Peyer's patch (tissue), 4 donors: Measurements from ENCODE around the gene CFD.

Experiments
- POLR2A ChIP-seq, 2 donors: fragments of 450-650 bp; IDR thresholded peaks; one replicate each; pipeline ENCODE4 v1.5.1; 2017; ENCODE audit warnings: antibody characterized with exemption in 2 of 2, mild to moderate bottlenecking in 2 of 2, moderate library complexity in 2 of 2
- TF ChIP-seq, protein P1 (sequence below), 6 experiments: fragments of 450-650 bp in 4 of 6; fragments of 200-600 bp in 2 of 6; sonication (generic) in 1 of 6; IDR thresholded peaks; one replicate each; pipeline ENCODE4 v1.5.1; 2017 to 2019; ENCODE audit warnings: antibody characterized with exemption in 6 of 6, mild to moderate bottlenecking in 3 of 6, moderate library complexity in 1 of 6

DNA sequence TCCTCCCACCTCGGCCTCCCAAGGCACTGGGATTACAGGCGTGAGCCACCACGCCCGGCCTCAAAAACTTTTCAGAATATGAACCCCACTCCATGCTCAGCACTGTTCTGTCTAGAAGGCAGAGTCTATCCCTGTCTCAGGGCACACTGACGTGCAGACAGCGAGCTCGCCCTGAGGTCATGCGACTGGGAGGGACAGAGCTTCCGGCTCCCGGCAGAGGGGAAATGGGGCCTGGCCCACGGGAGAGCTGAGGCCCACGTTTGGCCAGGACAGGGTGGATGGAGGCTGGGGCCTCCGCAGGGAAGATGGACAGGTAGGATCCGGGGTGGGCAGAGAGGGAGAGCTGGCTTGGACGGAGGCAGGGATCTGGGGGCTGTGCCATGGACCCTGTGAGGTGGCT lies 34.6 kb upstream of the CFD start:
- TF ChIP-seq, protein P1, sequence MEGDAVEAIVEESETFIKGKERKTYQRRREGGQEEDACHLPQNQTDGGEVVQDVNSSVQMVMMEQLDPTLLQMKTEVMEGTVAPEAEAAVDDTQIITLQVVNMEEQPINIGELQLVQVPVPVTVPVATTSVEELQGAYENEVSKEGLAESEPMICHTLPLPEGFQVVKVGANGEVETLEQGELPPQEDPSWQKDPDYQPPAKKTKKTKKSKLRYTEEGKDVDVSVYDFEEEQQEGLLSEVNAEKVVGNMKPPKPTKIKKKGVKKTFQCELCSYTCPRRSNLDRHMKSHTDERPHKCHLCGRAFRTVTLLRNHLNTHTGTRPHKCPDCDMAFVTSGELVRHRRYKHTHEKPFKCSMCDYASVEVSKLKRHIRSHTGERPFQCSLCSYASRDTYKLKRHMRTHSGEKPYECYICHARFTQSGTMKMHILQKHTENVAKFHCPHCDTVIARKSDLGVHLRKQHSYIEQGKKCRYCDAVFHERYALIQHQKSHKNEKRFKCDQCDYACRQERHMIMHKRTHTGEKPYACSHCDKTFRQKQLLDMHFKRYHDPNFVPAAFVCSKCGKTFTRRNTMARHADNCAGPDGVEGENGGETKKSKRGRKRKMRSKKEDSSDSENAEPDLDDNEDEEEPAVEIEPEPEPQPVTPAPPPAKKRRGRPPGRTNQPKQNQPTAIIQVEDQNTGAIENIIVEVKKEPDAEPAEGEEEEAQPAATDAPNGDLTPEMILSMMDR (IDR thresholded peaks at IDR 0.05): no peak
- no peak for TF ChIP-seq POLR2A (IDR thresholded peaks at IDR 0.05)
